Left ventricle myocardium inferior (tissue), 1 donor: ENCODE data around the gene BMP2K. TPM values are rescaled to one million over a fixed set of nuclear protein-coding genes. Genes with fewer than 3 reads are reported as not detected.

Experiments used
- DNase-seq: peaks from one replicate; pipeline ENCODE4 v3.0.0-alpha.2; 2020
- H3K27ac ChIP-seq: fragments of 200-600 bp; replicated peaks from 2 replicates; pipeline ENCODE4 v1.8.0; 2021
- H3K27me3 ChIP-seq: fragments of 200-600 bp; 2 replicates; pipeline ENCODE4 v1.8.0; 2021; ENCODE audit warnings: low read depth
- H3K36me3 ChIP-seq: fragments of 200-600 bp; 2 replicates; pipeline ENCODE4 v1.8.0; 2021
- H3K4me1 ChIP-seq: fragments of 200-600 bp; 2 replicates; pipeline ENCODE4 v1.8.0; 2021
- H3K4me3 ChIP-seq: fragments of 200-600 bp; 2 replicates; pipeline ENCODE4 v1.8.0; 2021; ENCODE audit warnings: mild to moderate bottlenecking, moderate library complexity
- H3K9me3 ChIP-seq: fragments of 200-600 bp; replicated peaks from 2 replicates; pipeline ENCODE4 v1.8.0; 2021
- intact Hi-C: fragments of 100-400 bp; cut with micrococcal nuclease; formaldehyde crosslinking; loops from one replicate; pipeline ENCODE4 v1.11.0; 2022
- total RNA-seq: library from RNA; stranded (reverse); fragmentation: NEBNext Ultra II Directional; extraction: Animal tissue kit (Norgen Biotek cat#: 25700); gene quantifications from one replicate; pipeline ENCODE4 v1.2.1, GENCODE V29; 2021
- TF ChIP-seq, protein P1 (sequence below): fragments of 200-600 bp; IDR thresholded peaks from 2 replicates; pipeline ENCODE4 v1.8.0; 2021; ENCODE audit warnings: antibody characterized with exemption, mild to moderate bottlenecking, borderline replicate concordance
- donor health status: DM: no; HTN: yes; CAD: no; lungs with severe emphysema.

The BMP2K gene
- total RNA-seq, 1 donor from 2014 or later, result 16.2 TPM

DNA sequence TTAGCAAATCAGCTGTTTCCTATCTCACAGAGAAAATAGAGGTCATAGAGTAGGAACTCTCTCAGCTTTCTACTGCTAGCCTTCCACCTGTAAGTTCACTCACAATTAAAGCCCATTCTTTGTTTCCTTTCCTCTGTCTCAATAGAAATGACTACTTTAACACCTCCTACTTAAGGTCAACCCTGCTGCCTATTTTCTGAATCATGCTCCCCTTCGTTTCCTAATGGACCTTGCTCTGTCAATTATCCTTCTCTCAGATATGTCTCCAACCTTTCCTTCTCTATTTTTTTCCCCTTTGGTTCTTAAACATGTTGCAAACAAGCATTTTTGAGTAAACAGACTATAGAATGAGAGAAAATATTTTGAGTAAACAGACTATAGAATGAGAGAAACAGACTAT, 168.2 kb downstream of the BMP2K start:
- H3K9me3 ChIP-seq, result no peaks in the 10 kb centered on the region
- no peaks in the 10 kb centered on the region for H3K36me3 ChIP-seq
- H3K27me3 ChIP-seq, result no peaks in the 10 kb centered on the region
- no peak for DNase-seq
- intact Hi-C loops, result no loop called here
- TF ChIP-seq, protein P1, sequence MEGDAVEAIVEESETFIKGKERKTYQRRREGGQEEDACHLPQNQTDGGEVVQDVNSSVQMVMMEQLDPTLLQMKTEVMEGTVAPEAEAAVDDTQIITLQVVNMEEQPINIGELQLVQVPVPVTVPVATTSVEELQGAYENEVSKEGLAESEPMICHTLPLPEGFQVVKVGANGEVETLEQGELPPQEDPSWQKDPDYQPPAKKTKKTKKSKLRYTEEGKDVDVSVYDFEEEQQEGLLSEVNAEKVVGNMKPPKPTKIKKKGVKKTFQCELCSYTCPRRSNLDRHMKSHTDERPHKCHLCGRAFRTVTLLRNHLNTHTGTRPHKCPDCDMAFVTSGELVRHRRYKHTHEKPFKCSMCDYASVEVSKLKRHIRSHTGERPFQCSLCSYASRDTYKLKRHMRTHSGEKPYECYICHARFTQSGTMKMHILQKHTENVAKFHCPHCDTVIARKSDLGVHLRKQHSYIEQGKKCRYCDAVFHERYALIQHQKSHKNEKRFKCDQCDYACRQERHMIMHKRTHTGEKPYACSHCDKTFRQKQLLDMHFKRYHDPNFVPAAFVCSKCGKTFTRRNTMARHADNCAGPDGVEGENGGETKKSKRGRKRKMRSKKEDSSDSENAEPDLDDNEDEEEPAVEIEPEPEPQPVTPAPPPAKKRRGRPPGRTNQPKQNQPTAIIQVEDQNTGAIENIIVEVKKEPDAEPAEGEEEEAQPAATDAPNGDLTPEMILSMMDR, result no peak
- no peak overlapping the region for H3K27ac ChIP-seq
- no peak overlapping the region for H3K4me3 ChIP-seq
- peaks cover 10% of the 10 kb centered on the region for H3K4me1 ChIP-seq

DNA sequence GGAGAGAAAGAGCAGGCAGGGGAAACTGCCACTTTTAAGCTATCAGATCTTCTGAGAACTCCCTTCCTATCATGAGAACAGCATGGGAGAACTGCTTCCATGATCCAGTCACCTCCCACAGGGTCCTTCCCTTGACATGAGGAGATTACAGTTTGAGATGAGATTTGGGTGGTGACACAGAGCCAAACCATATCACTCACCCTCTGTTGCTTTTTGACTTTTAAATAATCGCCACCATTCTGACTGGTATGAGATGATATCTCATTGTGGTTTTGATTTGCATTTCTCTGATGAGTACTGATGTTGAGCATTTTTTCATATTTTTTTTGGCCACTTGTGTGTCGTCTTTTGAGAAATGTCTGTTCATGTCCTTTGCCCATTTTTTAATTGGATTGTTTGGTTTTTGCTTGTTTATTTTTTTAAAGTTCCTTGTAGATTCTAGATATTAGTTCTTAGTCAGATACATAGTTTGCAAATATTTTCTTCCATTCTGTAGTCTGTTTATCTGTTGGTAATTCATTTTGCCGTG, 169.6 kb downstream of the BMP2K start:
- H3K27ac ChIP-seq, result no peak overlapping the region
- intact Hi-C loops, result no loop called here

DNA sequence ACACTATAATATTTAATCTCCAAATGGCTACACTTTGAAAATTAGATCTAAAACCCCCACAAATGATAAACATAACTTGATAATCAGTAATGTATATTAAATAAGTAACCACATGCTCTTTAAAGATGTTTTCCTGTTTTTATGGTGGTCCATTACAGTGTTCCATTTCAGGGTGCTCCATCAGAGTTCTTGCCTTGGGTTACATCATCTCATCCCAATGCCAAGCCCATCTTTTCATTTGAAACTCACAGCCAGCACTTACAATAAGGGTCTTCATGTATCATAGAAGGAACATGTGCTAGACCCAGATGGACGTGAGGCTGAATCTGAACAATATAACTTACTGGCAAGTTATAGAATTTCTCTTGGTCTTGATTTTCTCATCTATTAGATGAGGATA, 173.6 kb downstream of the BMP2K start:
- no peaks in the 10 kb centered on the region for H3K27me3 ChIP-seq
- TF ChIP-seq, protein P1, result no peak
- no peak for DNase-seq
- H3K9me3 ChIP-seq, result no peaks in the 10 kb centered on the region
- no peak overlapping the region for H3K4me3 ChIP-seq
- H3K36me3 ChIP-seq, result no peaks in the 10 kb centered on the region
- intact Hi-C loops, result loop anchor here (10.0 kb wide), 1 partner anchor 1265 kb away; no protein-coding TSS in a partner anchor
- no peaks in the 10 kb centered on the region for H3K4me1 ChIP-seq
- H3K27ac ChIP-seq, result no peak overlapping the region

More for the DNA sequence above, 169.6 kb downstream of the BMP2K start:
- TF ChIP-seq, protein P1, result no peak
- no peaks in the 10 kb centered on the region for H3K4me1 ChIP-seq
- no peaks in the 10 kb centered on the region for H3K36me3 ChIP-seq
- H3K9me3 ChIP-seq, result no peaks in the 10 kb centered on the region
- no peak for DNase-seq
- H3K4me3 ChIP-seq, result no peak overlapping the region
- no peaks in the 10 kb centered on the region for H3K27me3 ChIP-seq

DNA sequence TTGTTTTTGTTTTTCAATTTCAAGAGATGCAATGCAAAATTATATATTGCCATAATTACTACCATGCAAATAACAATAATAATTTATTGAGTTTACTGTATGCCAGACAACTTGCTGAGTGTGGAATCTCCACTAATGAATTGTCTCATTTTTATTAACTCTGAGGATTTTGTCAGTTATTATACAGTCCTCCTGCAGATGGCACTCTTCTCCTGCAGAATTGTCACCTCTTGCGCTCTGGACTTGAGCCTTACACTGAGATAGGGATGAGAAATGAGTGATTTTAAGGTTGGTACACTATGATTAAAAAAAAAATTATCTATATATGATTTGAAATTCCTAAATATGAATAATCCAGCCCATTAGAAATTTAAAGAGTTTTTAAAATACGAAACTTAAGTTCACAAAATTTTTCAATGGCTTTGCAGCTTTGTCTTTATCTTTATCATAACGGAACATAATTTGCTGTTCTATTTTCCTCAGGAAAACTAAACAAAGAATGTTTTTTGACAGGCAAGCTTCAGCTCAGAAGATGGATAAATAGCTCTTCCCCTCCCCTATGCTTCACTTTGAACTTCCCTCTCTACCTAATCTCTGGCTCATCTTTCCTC, 175.8 kb downstream of the BMP2K start:
- Histone ChIP-seq H3K4me1 (no peaks in the 10 kb centered on the region), H3K36me3 (no peaks in the 10 kb centered on the region), H3K9me3 (no peaks in the 10 kb centered on the region), H3K4me3 (no peak overlapping the region), H3K27me3 (no peaks in the 10 kb centered on the region), H3K27ac (no peak overlapping the region)
- TF ChIP-seq, protein P1, result peak; percentile 77
- no peak for DNase-seq
- intact Hi-C loops, result loop anchor here (10.0 kb wide), 1 partner anchor 1263 kb away; no protein-coding TSS in a partner anchor

DNA sequence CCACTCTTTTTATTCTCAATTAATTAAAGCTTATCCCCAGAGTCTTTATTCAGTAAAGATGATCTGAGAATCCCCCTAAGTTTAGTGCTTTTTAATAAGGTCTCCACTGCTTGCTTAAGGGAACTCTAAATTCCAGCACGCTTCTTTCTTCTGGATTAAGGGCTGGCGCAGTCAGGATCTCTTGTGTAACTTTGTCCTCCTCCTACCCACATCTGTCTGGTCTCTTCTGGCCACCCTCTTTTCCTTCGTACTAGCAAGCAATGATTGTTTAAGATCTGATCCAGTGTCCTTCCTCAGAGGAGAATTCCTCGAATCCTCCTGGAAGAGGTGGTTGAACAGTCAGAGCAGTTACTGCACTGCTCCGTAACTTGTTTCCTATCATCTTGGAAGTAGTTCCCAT, 177.1 kb downstream of the BMP2K start:
- TF ChIP-seq, protein P1, result no peak
- no peaks in the 10 kb centered on the region for H3K27me3 ChIP-seq
- no peaks in the 10 kb centered on the region for H3K4me1 ChIP-seq
- H3K36me3 ChIP-seq, result no peaks in the 10 kb centered on the region
- H3K9me3 ChIP-seq, result no peaks in the 10 kb centered on the region
- intact Hi-C loops, result loop anchor here (10.0 kb wide), 1 partner anchor 1262 kb away; no protein-coding TSS in a partner anchor
- no peak overlapping the region for H3K4me3 ChIP-seq
- H3K27ac ChIP-seq, result no peak overlapping the region
- no peak for DNase-seq
